ENCODE results near the gene C2orf76.
A peak's percentile ranks its signal among the peaks of the same experiment; 100 is the strongest.

Gene C2orf76

DNA sequence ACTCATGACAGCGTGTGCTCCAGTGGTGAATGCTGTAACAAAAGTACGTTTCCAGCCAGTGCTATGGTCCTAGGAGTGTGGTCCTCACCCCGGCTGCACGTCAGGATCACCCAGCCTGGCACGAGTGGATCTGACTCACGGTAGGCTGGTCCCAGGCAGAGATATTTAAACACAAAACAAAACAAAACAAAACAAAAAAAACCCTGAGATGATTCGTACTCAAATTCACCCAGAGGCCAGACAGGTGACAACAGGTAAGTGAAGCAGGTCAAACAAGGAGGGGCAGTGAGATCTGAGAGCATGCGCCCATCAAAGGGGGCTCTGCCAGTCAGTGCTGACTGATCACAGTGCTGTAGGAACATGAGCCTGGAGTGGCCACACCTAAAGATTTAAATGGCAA lies 43.2 kb downstream of the C2orf76 start:
- TF ChIP-seq, protein P1, sequence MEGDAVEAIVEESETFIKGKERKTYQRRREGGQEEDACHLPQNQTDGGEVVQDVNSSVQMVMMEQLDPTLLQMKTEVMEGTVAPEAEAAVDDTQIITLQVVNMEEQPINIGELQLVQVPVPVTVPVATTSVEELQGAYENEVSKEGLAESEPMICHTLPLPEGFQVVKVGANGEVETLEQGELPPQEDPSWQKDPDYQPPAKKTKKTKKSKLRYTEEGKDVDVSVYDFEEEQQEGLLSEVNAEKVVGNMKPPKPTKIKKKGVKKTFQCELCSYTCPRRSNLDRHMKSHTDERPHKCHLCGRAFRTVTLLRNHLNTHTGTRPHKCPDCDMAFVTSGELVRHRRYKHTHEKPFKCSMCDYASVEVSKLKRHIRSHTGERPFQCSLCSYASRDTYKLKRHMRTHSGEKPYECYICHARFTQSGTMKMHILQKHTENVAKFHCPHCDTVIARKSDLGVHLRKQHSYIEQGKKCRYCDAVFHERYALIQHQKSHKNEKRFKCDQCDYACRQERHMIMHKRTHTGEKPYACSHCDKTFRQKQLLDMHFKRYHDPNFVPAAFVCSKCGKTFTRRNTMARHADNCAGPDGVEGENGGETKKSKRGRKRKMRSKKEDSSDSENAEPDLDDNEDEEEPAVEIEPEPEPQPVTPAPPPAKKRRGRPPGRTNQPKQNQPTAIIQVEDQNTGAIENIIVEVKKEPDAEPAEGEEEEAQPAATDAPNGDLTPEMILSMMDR (conservative IDR thresholded peaks at IDR 0.05; ENCODE audit: low read depth, low read length) = no peak
- H3K4me3 ChIP-seq (ENCODE audit: low read length) = no peak overlapping the region
- no peak for DNase-seq (ENCODE audit: low read depth)

DNA sequence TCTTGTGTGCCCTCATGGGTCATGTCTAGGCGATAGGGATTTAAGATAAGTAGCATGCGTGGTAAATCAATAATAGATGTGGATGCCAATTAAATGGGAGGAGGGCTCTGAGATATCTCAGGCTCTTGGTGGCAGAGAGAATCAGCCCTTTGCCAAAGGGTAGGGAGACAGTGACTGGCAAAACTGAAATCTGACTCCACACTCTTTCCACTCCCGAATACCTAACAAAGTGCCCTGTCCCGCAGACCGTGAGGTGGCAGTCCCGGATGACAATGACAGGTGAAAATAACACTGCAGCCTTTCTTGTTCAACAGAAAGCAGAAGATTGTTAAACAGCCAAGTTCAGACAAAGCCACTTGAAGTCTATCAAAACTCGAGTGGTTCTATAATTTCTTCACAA lies 47.0 kb downstream of the C2orf76 start:
- no peak overlapping the region for H3K4me3 ChIP-seq (ENCODE audit: low read length)
- TF ChIP-seq, protein P1 (conservative IDR thresholded peaks at IDR 0.05; ENCODE audit: low read depth, low read length) = no peak
- no peak for DNase-seq (ENCODE audit: low read depth)

- no peak overlapping the region for H3K4me3 ChIP-seq (ENCODE audit: low read length)
- TF ChIP-seq, protein P1 (conservative IDR thresholded peaks at IDR 0.05; ENCODE audit: low read depth, low read length) = no peak
Observed at GRCh38 chr2:119317554-119317953, 49.1 kb downstream of the C2orf76 start.

DNA sequence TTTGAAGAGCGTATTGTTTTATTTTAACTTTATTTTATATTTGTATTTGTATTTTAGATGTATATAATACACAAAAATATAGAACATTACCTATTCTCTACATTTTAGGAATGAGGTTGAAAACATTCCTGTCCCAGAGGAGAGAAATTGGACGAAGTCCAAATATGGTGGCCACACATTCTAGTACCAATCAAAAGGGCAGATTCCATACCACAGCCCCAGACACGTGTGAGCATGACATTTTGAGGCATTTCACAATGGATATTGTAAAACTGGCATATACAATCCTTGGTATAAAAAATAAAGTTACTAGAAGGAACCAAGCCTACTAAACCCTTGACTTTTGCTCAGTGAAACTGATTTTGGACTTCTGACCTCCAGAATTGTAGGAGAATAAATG lies 50.6 kb downstream of the C2orf76 start:
- DNase-seq (ENCODE audit: low read depth) = no peak
- TF ChIP-seq, protein P1 (conservative IDR thresholded peaks at IDR 0.05; ENCODE audit: low read depth, low read length) = no peak

More at GRCh38 chr2:119317554-119317953, 49.1 kb downstream of the C2orf76 start:
- DNase-seq (ENCODE audit: low read depth) = peak; percentile 32

DNA sequence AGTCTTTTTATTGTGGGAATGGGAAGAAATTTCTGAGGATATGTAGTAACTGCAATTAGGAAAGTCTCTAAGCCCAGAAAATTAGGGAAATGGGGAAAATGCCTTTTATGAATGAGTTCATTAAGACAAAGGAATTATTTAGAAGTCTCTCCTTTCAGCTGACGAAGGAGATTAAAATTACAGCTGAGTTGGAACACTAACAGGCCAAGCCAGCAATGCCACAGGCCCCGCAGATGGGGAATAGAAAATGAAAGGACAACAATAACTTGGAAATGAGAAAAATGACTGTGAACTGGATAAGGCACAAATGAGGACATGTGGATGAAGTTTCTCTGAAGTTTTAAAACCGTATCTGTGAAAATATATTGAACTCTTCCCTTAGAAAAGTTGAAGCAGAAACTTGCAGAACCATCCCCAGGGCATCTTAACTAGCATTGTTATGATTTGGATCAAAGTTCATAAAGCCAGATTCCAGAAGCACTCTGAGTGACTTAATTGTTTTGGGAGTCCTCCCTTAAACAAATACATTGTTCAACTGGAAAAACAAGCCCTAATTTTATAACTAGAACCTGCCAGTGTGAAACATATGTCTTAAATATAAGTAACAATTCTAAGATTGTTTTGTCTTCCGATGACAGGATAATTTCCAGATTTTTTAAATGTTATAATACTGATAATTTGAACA lies 51.3 kb downstream of the C2orf76 start:
- TF ChIP-seq, protein P1 (conservative IDR thresholded peaks at IDR 0.05; ENCODE audit: low read depth, low read length) = no peak
- DNase-seq (ENCODE audit: low read depth) = no peak

More for the DNA sequence above, 50.6 kb downstream of the C2orf76 start:
- no peak overlapping the region for H3K4me3 ChIP-seq (ENCODE audit: low read length)

GRCh38 chr2:119311831-119312230 lies 54.8 kb downstream of the C2orf76 start:
- H3K4me3 ChIP-seq (ENCODE audit: low read length) = no peak overlapping the region
- no peak for DNase-seq (ENCODE audit: low read depth)
- TF ChIP-seq, protein P1 (conservative IDR thresholded peaks at IDR 0.05; ENCODE audit: low read depth, low read length) = no peak

More for the DNA sequence above, 51.3 kb downstream of the C2orf76 start:
- no peak overlapping the region for H3K4me3 ChIP-seq (ENCODE audit: low read length)

DNA sequence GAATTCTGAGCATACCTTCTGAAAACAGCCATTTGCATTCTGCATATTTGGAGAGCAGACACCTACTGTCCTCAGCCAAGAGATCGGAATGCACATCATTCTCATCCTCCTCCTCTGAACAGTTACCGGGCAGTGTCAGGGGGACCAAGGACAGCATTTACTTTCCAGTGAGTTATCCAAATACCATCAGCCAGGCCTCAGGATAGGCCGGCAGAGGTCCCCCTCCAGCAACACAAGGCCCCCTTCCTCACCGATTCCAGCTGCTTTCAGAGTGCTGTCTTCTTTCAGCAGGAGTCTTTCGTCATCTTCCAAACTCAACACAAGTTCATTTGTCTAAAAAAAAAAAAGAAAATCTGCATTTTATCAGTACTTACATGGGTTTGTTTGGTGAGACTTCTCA lies 55.3 kb downstream of the C2orf76 start:
- TF ChIP-seq, protein P1 (conservative IDR thresholded peaks at IDR 0.05; ENCODE audit: low read depth, low read length) = no peak
- DNase-seq (ENCODE audit: low read depth) = no peak
- H3K4me3 ChIP-seq (ENCODE audit: low read length) = no peak overlapping the region
